Spinal cord (tissue), 10 donors: Measurements from ENCODE around the gene MYH15. TPM values are rescaled to one million over a fixed set of nuclear protein-coding genes. Genes with fewer than 3 reads are reported as not detected.

ENCODE experiments used
- DNase-seq, 6 donors: peaks; one replicate each; pipeline versions ENCODE4 v3.0.0 to v3.0.0-alpha.2; 2013 to 2015; ENCODE audit warnings: low spot score in 6 of 6, low read depth in 4 of 6
- H3K27ac ChIP-seq: one replicate; pipeline ENCODE4 v1.5.1; 2013; ENCODE audit warnings: low read depth, low read length, control low read depth
- H3K27me3 ChIP-seq: one replicate; pipeline ENCODE4 v1.6.1; 2013; ENCODE audit warnings: low read length; ENCODE audit not compliant: control insufficient read depth, insufficient read depth
- H3K36me3 ChIP-seq: one replicate; pipeline ENCODE4 v1.6.1; 2013; ENCODE audit warnings: low read length; ENCODE audit not compliant: control insufficient read depth, insufficient read depth
- H3K4me1 ChIP-seq: one replicate; pipeline ENCODE4 v1.6.1; 2013; ENCODE audit warnings: low read length; ENCODE audit not compliant: control insufficient read depth, insufficient read depth
- H3K4me3 ChIP-seq: one replicate; pipeline ENCODE4 v1.5.1; 2013; ENCODE audit warnings: low read depth, low read length, control low read depth
- H3K9me3 ChIP-seq: one replicate; pipeline ENCODE4 v1.6.1; 2013; ENCODE audit warnings: low read length; ENCODE audit not compliant: control insufficient read depth, insufficient read depth
- WGBS: methylation state at CpG from one replicate; pipeline ENCODE4 v1.1.5; 2013; ENCODE audit warnings: missing lambda C conversion rate; ENCODE audit not compliant: insufficient coverage; 5-methylcytosine and 5-hydroxymethylcytosine counted together
- polyA plus RNA-seq, 2 donors: library from polyadenylated mRNA; unstranded; fragments of 120-200 nt; gene quantifications; one replicate each; pipeline ENCODE4 v1.2.1, GENCODE V29; 2013; ENCODE audit not compliant: insufficient read length in 2 of 2
- total RNA-seq, 2 donors: library from RNA; depleted of rRNA in 1 of 2; stranded (reverse); fragments of 120-200 nt in 1 of 2; fragments of >200 nt in 1 of 2; gene quantifications; one replicate each; pipeline versions ENCODE4 v1.2.3 to v1.2.4, GENCODE V29; 2013 to 2014
- donor health status: healthy.

MYH15 gene
- total and polyA plus RNA-seq, 4 donors: 0.35 to 1.2 (median 0.89) TPM

DNA sequence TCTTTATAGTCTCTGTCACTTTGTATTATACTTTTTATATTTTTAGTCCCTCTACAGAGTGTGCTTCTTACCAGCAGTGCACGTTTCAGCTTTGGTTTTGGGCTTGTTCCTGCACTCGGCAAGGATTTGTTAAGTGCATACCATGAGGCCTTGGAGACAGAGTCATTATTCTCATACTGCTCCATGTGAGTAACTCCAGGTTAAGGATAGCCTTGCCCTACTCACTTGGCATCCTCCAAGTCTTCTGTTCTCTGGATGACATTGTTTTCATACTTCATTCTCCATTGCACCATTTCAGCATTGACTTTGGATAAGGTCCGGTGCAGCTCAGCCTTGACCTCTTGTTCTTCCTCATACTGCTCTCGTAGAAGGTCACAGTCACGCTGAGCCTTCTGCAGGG is 96.4 kb downstream of the MYH15 start:
- Histone ChIP-seq H3K4me1 (no peaks in the 10 kb centered on the region), H3K4me3 (no peak overlapping the region), H3K27me3 (no peaks in the 10 kb centered on the region), H3K27ac (no peak overlapping the region), H3K9me3 (no peaks in the 10 kb centered on the region), H3K36me3 (no peaks in the 10 kb centered on the region)
- DNase-seq: no peak
- 76% methylated on average over 5 of the region's 5 CpGs for WGBS

DNA sequence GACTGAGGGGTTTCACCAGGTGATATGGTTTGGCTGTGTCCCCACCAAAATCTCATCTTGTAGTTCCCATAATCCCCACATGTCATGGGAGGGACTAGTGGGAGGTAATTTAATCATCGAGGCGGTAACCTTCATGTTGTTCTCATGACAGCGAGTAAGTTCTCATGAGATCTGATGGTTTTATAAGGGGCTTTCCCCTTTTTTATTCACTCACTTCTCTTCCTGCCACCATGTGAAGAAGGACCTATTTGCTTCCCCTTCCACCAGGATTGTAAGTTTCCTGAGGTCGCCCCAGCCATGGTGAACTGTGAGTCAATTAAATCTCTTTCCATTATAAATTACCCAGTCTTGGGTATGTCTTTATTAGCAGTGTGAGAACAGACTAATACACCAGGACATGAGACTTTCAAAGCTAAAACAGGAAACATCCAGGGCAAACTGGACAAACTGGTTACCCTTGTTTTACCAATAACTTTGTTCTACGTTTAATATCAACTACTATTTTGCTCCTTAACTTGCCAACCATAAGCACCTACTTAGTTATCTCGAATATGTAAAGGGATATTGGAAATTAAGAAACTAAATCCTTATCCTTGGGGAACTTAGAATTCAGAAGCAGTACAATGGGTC is 98.2 kb downstream of the MYH15 start:
- Histone ChIP-seq H3K4me3 (no peak overlapping the region), H3K4me1 (no peaks in the 10 kb centered on the region), H3K27me3 (no peaks in the 10 kb centered on the region), H3K36me3 (no peaks in the 10 kb centered on the region), H3K9me3 (no peaks in the 10 kb centered on the region), H3K27ac (no peak overlapping the region)
- no CpG with 5 or more reads among the region's 6 CpGs for WGBS
- no peak for DNase-seq

DNA sequence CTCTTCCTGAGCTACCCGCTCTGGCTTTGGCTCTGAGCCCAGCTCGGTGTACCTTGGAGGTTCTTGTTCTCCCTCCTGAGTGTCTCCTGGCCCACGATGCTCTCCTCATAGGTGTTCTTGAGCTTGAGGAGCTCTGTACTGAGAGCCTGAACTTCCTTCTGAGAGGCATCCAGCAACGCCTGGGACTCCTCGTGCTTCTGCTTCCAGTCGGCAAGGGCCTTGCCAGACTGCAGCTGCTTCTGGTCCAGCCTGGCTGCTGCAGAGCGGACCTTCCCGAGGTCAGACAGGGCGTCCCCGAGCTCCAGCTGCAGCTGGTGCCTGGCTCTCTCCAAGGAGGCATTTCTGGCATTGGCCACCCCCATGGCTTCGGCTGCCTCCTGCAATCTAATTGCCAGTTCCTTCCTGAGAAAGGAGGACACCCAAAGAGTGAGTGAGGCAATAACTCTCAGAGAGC is 99.8 kb downstream of the MYH15 start:
- H3K4me3 ChIP-seq: no peak overlapping the region
- H3K27ac ChIP-seq: no peak overlapping the region
- WGBS: 93% methylated on average over 10 of the region's 11 CpGs
- no peaks in the 10 kb centered on the region for H3K36me3 ChIP-seq
- H3K4me1 ChIP-seq: no peaks in the 10 kb centered on the region
- DNase-seq: no peak
- no peaks in the 10 kb centered on the region for H3K9me3 ChIP-seq
- H3K27me3 ChIP-seq: no peaks in the 10 kb centered on the region

DNA sequence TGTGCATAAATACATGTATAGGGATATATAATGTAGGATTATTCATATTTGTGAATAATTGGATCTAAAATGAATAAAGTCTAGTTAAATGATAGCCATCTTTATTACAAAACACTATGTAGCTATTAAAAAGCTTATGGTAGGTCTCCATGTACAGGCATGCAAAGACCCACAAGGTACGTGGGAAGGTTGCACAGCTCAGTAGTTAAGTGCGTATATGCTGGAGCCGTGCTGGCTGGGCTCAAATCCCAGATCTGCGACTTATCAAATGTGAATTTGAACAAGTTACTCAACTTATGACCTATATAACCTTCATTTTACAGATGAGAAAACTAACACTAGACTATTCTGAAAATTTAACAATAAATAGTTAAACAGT is 100.6 kb downstream of the MYH15 start:
- Histone ChIP-seq H3K27me3 (no peaks in the 10 kb centered on the region), H3K4me1 (no peaks in the 10 kb centered on the region), H3K36me3 (no peaks in the 10 kb centered on the region), H3K4me3 (no peak overlapping the region), H3K9me3 (no peaks in the 10 kb centered on the region), H3K27ac (no peak overlapping the region)
- DNase-seq: no peak
- WGBS: 100% methylated on average over 3 of the region's 4 CpGs

DNA sequence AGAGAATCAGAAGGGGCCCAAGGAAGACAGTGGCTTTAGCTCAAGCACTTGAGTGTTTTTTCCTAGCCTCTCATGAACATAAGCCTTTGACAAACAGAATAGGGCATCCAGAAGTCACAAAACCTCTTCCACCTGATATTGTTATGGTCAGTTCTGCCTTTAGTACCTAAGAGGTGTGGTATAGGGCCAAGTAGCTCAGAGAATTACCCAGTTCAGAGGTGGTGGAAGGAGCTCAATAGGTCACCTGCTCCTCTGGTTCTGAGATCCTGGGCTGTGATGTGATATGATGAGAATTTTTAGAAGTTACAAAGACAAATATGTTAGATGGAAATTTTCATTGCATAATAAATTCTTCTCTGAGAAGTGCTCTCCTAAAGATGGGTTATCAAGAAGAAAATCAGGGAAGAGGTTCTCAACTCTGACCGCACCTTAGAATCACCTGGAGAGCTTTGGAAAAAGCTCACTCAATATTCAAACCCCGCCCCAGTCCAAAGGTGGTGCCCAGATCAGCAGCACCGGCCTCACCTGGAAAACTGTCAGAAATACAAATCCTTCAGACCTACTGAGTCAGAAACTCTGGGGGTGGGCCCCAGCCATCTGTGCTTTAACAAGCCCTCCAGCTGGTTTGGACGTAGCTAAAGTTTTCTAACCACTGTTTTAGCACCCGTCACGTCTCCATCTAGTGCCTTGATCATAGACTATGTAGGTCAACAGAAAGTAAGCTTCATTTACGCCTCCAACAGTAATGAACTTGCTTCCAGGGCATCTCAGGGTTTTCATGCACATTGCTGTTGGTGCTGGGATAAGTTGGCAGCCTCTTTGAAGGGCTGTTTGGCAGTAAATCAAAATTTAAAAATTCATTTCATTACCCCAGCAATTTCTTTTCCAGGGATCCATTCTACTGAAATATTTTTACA is 101.3 kb downstream of the MYH15 start:
- Histone ChIP-seq H3K4me3 (no peak overlapping the region), H3K4me1 (no peaks in the 10 kb centered on the region), H3K36me3 (no peaks in the 10 kb centered on the region), H3K27ac (no peak overlapping the region), H3K27me3 (no peaks in the 10 kb centered on the region), H3K9me3 (no peaks in the 10 kb centered on the region)
- DNase-seq: no peak
- 95% methylated on average over 7 of the region's 7 CpGs for WGBS

DNA sequence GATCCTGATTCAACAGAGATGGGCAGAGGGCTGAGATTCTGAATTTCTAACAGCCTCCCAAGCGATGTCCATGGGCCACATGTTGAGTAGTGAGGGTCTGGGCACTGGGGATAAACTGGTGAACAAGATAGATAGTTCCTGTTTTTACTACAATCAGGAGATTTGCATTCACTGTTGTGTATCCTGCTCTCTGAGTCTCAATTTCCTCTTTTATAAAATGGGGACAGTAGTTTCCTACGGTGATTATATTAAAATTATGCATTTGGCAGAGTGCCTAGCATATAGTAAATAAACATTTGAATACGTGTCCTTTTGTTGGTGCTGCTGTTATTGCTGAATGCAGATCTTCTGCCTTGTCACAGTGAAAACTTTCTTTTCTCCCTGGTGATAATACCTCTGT is 102.5 kb downstream of the MYH15 start:
- H3K4me1 ChIP-seq: no peaks in the 10 kb centered on the region
- WGBS: 60% methylated on average over 1 of the region's 3 CpGs
- no peak overlapping the region for H3K4me3 ChIP-seq
- H3K27ac ChIP-seq: no peak overlapping the region
- DNase-seq: peak in 1 of 6 donors; percentile 20
- no peaks in the 10 kb centered on the region for H3K36me3 ChIP-seq
- no peaks in the 10 kb centered on the region for H3K27me3 ChIP-seq
- H3K9me3 ChIP-seq: no peaks in the 10 kb centered on the region

DNA sequence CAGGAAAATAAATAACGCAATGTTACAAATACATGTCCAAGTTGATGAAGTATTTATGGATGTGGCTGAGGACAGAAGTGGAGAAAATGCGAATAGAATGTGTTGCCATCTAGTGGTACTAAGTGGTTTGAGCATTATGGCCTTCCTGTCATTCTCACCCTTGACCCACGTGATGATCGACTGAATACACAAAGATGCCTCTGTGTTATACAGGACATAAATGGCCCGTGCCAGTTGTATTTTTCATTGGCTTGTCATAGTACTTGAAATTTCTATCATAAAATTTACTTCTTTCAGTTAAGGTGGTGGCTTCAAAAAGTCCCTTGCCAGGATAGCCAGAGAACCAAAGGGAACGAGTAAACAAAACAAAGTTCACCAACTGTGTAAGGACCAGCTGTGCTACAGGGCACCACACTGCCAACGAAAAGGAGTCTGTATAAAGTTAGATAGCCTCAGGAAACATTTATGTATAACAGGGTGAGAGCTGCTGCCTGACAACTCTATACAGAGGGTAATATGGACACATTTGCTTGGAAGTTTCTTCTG is 103.7 kb downstream of the MYH15 start:
- 69% methylated on average over 2 of the region's 7 CpGs for WGBS
- Histone ChIP-seq H3K9me3 (no peaks in the 10 kb centered on the region), H3K27ac (no peak overlapping the region), H3K4me1 (no peaks in the 10 kb centered on the region), H3K36me3 (no peaks in the 10 kb centered on the region), H3K4me3 (no peak overlapping the region), H3K27me3 (no peaks in the 10 kb centered on the region)
- DNase-seq: peak in 3 of 6 donors; percentile 29 to 59 (median 55)

DNA sequence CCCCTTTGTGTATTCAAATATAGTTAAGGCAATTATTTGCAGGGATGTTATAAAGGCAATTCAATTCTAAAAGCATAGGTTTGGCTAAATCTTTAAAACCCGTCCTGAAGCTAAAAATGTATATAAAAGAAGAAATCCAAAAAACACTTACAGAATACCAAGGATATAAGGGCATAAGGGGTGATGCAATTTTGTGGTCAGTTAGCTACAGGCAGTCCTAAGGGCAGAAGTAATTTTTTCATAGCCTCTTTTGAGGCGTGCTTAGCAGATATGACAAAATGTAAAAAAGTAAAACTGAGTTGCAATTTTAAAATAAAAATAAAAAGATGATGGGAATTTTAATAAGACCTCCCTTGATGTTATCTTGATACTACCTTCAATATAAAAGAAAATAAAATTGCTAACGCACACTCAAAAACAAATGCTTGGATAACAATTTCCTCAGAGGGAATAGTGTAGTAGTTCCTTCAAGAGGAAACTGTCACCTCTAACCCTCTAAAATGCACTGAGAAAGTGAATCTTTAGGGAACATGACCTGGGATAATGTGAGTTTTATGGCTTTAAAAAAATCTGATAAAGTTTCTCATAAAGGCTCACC is 104.2 kb downstream of the MYH15 start:
- no peaks in the 10 kb centered on the region for H3K4me1 ChIP-seq
- no peak for DNase-seq
- no peaks in the 10 kb centered on the region for H3K36me3 ChIP-seq
- H3K9me3 ChIP-seq: no peaks in the 10 kb centered on the region
- H3K27me3 ChIP-seq: no peaks in the 10 kb centered on the region
- H3K27ac ChIP-seq: no peak overlapping the region
- H3K4me3 ChIP-seq: no peak overlapping the region
- WGBS: no CpG with 5 or more reads among the region's 3 CpGs

DNA sequence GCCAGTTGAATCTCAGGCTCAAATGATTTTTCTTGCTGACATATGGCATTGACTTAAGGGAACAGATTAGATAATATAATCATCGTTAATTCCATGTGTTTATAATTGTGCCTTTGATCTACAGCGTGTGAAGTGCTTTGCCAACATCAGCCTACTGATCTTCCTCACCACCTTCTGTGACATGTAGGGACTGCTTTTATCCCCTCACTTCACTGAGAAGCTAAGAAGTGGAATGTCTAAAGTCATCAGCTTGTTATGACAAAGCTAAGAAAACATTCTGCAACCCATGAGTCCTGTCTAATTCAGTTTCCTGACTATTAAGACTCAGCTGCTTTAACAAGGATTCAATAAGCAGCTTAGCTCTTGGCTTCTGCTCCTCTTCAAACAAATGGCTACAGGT is 106.0 kb downstream of the MYH15 start:
- no peak overlapping the region for H3K4me3 ChIP-seq
- no CpG with 5 or more reads among the region's 2 CpGs for WGBS
- H3K27ac ChIP-seq: no peak overlapping the region
- H3K9me3 ChIP-seq: no peaks in the 10 kb centered on the region
- no peaks in the 10 kb centered on the region for H3K36me3 ChIP-seq
- DNase-seq: peak in 2 of 6 donors; percentile 24 to 62
- no peaks in the 10 kb centered on the region for H3K4me1 ChIP-seq
- H3K27me3 ChIP-seq: no peaks in the 10 kb centered on the region
